ENCODE data around the gene SNX1. TPM values are rescaled to one million over a fixed set of nuclear protein-coding genes. Genes with fewer than 3 reads are reported as not detected.

Gene SNX1
- total and polyA plus RNA-seq, 2 of the 8 experiments (the other 6 are each of a cell fraction or from before 2014, with no cell fraction given): 27.9 to 59.8 TPM

DNA sequence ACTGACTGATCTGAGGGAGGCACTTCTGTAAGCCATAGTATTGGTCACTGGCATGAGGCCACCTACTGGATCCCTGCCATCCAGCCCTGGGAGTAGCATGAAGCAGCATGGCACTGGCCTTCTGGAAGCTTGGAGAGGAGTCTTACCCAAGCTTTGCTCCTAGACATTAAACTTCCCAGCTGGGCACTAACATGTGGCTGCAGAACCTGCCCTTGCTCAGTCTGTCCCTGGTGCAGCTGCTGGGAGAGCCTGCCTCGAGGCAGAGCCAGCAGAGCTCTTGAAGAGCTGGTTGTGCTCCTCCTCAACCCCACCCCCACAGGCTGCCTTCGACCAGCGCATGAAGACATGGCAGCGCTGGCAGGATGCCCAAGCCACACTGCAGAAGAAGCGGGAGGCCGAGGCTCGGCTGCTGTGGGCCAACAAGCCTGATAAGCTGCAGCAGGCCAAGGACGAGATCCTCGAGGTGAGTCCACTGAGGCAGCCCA lies 38.6 kb downstream of the SNX1 start:
- no peaks in the 10 kb centered on the region; the same call in 1 of the 2 replicates for H3K79me1 ChIP-seq (ENCODE audit: low read depth, low read length)
- H4K5ac ChIP-seq (ENCODE audit: insufficient read length, low read depth, low read length): no peak overlapping the region
- H3K9ac ChIP-seq (replicated peaks in 1 of 4; ENCODE audit: extremely low read depth in 1 of 4, low read depth in 3 of 4, low read length in 3 of 4): no peak overlapping the region
- H2BK15ac ChIP-seq (ENCODE audit: low read length): no peak overlapping the region
- no peak overlapping the region for H4K8ac ChIP-seq (ENCODE audit: extremely low read depth, insufficient read depth, low read length)
- no peaks in the 10 kb centered on the region for H3K79me2 ChIP-seq (ENCODE audit: control insufficient read depth in 1 of 2, insufficient read depth in 2 of 2, low read length in 2 of 2)
- no peak overlapping the region for H3K4me3 ChIP-seq (ENCODE audit: extremely low read depth in 1 of 4, insufficient read depth in 2 of 4, low read depth in 3 of 4, low read length in 4 of 4)
- no peak overlapping the region for H2AK5ac ChIP-seq (ENCODE audit: low read depth, low read length)
- POLR2A ChIA-PET (ENCODE audit: partially characterized antibody): interaction anchor here (1.2 to 1.4 kb wide), 2 partner anchors 9 to 20 kb away, joined by 3 to 7 read pairs; no protein-coding TSS in a partner anchor
- H3K14ac ChIP-seq (ENCODE audit: insufficient read length): no peak overlapping the region
- peaks cover 19 to 45% (median 36%) of the 10 kb centered on the region in 4 experiments for H3K36me3 ChIP-seq (ENCODE audit: control insufficient read depth in 2 of 4, insufficient read depth in 4 of 4, low read length in 3 of 4)
- no peak overlapping the region for H2BK20ac ChIP-seq (ENCODE audit: low read length)
- H2BK120ac ChIP-seq (replicated peaks; ENCODE audit: low read depth, low read length): no peak overlapping the region
- no peaks in the 10 kb centered on the region for H3K27me3 ChIP-seq (replicated peaks in 1 of 4; ENCODE audit: control insufficient read depth in 3 of 4, extremely low read depth in 1 of 4, insufficient read depth in 3 of 4, low read length in 3 of 4)
- H3K56ac ChIP-seq (replicated peaks; ENCODE audit: insufficient read length, low read depth, low read length): no peak overlapping the region
- H3K27ac ChIP-seq (ENCODE audit: low read depth, low read length): no peak overlapping the region
- no peaks in the 10 kb centered on the region for H3K23me2 ChIP-seq (ENCODE audit: low read depth, low read length)
- no peak for DNase-seq (ENCODE audit: low read depth in 1 of 2, low spot score in 2 of 2)
- TF ChIP-seq EZH2 (IDR thresholded peaks at IDR 0.05; ENCODE audit: low read depth, low read length, severe bottlenecking) (no peak), KDM5A (IDR thresholded peaks at IDR 0.05; ENCODE audit: low read length) (no peak), NANOG (IDR thresholded peaks at IDR 0.05; ENCODE audit: insufficient read depth, low read depth, low read length, poor library complexity, severe bottlenecking) (no peak), CTBP2 (IDR thresholded peaks at IDR 0.05; ENCODE audit: borderline replicate concordance, insufficient read depth, insufficient read length, low read length) (no peak), SIX5 (IDR thresholded peaks at IDR 0.05; ENCODE audit: low read depth, low read length) (no peak), CREB1 (IDR thresholded peaks at IDR 0.05) (no peak), POLR2A (IDR thresholded peaks at IDR 0.05; ENCODE audit: control extremely low read depth in 1 of 2, low read depth in 2 of 2, low read length in 2 of 2) (no peak), SAP30 (IDR thresholded peaks at IDR 0.05; ENCODE audit: insufficient read depth, insufficient replicate concordance, low read length) (no peak), SP4 (IDR thresholded peaks at IDR 0.05; ENCODE audit: low read length) (no peak), HDAC2 (IDR thresholded peaks at IDR 0.05; ENCODE audit: borderline replicate concordance in 1 of 2, low read depth in 2 of 2, low read length in 2 of 2) (no peak), RFX5 (IDR thresholded peaks at IDR 0.05; ENCODE audit: borderline replicate concordance, low read depth, low read length) (no peak), GTF2F1 (IDR thresholded peaks at IDR 0.05; ENCODE audit: borderline replicate concordance, low read depth, low read length) (no peak)
- TF ChIP-seq, protein P1, sequence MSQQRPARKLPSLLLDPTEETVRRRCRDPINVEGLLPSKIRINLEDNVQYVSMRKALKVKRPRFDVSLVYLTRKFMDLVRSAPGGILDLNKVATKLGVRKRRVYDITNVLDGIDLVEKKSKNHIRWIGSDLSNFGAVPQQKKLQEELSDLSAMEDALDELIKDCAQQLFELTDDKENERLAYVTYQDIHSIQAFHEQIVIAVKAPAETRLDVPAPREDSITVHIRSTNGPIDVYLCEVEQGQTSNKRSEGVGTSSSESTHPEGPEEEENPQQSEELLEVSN (IDR thresholded peaks at IDR 0.05): no peak
- no peak overlapping the region for H3K4me2 ChIP-seq (ENCODE audit: insufficient read depth in 1 of 2, low read depth in 2 of 2, low read length in 2 of 2)
- no peak overlapping the region for H2BK5ac ChIP-seq (ENCODE audit: low read depth, low read length)
- no peak for FAIRE-seq
- H3K9me3 ChIP-seq (ENCODE audit: insufficient read depth in 2 of 2, low read depth in 1 of 2, low read length in 1 of 2): no peaks in the 10 kb centered on the region
- CTCF ChIA-PET (ENCODE audit: partially characterized antibody): interaction anchor here (1.1 to 2.9 kb wide), 7 partner anchors 9 to 65 kb away, joined by 3 to 18 read pairs (median 4); partner anchors contain the start of gene CIAO2A
- no peak overlapping the region for H2AFZ ChIP-seq (ENCODE audit: low read length)
- H3K4me1 ChIP-seq (replicated peaks in 1 of 4; ENCODE audit: control insufficient read depth in 3 of 4, insufficient read depth in 4 of 4, low read length in 3 of 4): peaks cover 0 to 6% (median 2%) of the 10 kb centered on the region in 4 experiments; a peak in 1 of 7 replicates
- H3K18ac ChIP-seq (ENCODE audit: extremely low read depth, low read length): no peak overlapping the region
- H3K23ac ChIP-seq (ENCODE audit: insufficient read length): no peak overlapping the region
- 94% methylated on average over 9 of the region's 9 CpGs; no CpG with 5 or more reads in 1 of the 2 experiments for WGBS, 2 experiments (ENCODE audit: extremely low coverage in 1 of 2, insufficient coverage in 1 of 2, insufficient read length in 1 of 2, insufficient replicate concordance in 2 of 2, low coverage in 1 of 2, low lambda C conversion rate in 2 of 2, missing lambda C conversion rate in 1 of 2)
- H3K4ac ChIP-seq (replicated peaks; ENCODE audit: insufficient read length, low read depth, low read length): no peak overlapping the region
- no peak overlapping the region for H2BK12ac ChIP-seq (ENCODE audit: low read depth, low read length)
- peaks cover 0 to 1% of the 10 kb centered on the region in 2 experiments for H4K20me1 ChIP-seq (replicated peaks in 1 of 2; ENCODE audit: control insufficient read depth in 1 of 2, insufficient read depth in 2 of 2, low read length in 2 of 2)
- H4K91ac ChIP-seq (replicated peaks; ENCODE audit: insufficient read length, low read length): no peak overlapping the region

Data from H1 (cell line).